GM18507 (cell line): Measurements from ENCODE around the gene HYI.
"Not testable (repeated sequence)": the region's sequence is repeated elsewhere in the genome, so short reads cannot be mapped to it uniquely, and the experiment has no call there.

Source experiments
- DNase-seq: peaks from one replicate; pipeline ENCODE4 v3.0.0; 2011; ENCODE audit warnings: low read depth; ENCODE audit not compliant: insufficient read length; ENCODE audit errors: extremely low spot score
- FAIRE-seq: peaks from 2 replicates; lab custom pipeline; 2011; peaks lifted over from hg19 to GRCh38; lab: Jason Lieb, UNC

HYI gene

GRCh38 chr1:43414634-43415223 is 39.0 kb downstream of the HYI start:
- DNase-seq (peak; percentile 14), FAIRE-seq (no peak)

- not testable (repeated sequence) for FAIRE-seq, DNase-seq
Observed at GRCh38 chr1:43413426-43413825, 40.3 kb downstream of the HYI start.

GRCh38 chr1:43410571-43410970 is 43.2 kb downstream of the HYI start:
- DNase-seq = no peak
- FAIRE-seq = no peak

GRCh38 chr1:43405876-43406234 is 47.9 kb downstream of the HYI start:
- FAIRE-seq (no peak), DNase-seq (no peak)

- FAIRE-seq (no peak), DNase-seq (no peak)
Observed at GRCh38 chr1:43405219-43405875, 48.4 kb downstream of the HYI start.

- FAIRE-seq = no peak
- no peak for DNase-seq
Observed at GRCh38 chr1:43404353-43404752, 49.4 kb downstream of the HYI start.

- FAIRE-seq = no peak
- no peak for DNase-seq
Observed at GRCh38 chr1:43402089-43402865, 51.5 kb downstream of the HYI start.
